ENCODE measurements around the gene TTC28.

GRCh38 chr22:28373831-28374230 lies 305.8 kb downstream of the TTC28 start:
- TF ChIP-seq CTCF (IDR thresholded peaks at IDR 0.05 in 2 of 3, conservative IDR thresholded peaks at IDR 0.05 in 1 of 3; ENCODE audit: borderline replicate concordance in 1 of 3, insufficient read depth in 1 of 3, low read depth in 2 of 3, low read length in 2 of 3), result no peak
- TF ChIP-seq POLR2A (IDR thresholded peaks at IDR 0.05; ENCODE audit: borderline replicate concordance, extremely low read depth, insufficient read depth, insufficient read length), result no peak
- no peak for TF ChIP-seq SRF (IDR thresholded peaks at IDR 0.05; ENCODE audit: low read depth)
- no peak for TF ChIP-seq YY1 (IDR thresholded peaks at IDR 0.05; ENCODE audit: extremely low read depth, insufficient replicate concordance, low read depth, low read length)
